HG03521 (cell line): ENCODE measurements around the gene ALOX5.
"Not testable (repeated sequence)": the region's sequence is repeated elsewhere in the genome, so short reads cannot be mapped to it uniquely, and the experiment has no call there.

Experiments
- ATAC-seq: cut with Tn5 transposase; IDR thresholded peaks from one replicate; pipeline ENCODE4 v1.9.1; 2021; ENCODE audit warnings: mild to moderate bottlenecking, moderate library complexity; ENCODE audit not compliant: unreplicated experiment

ALOX5 gene

DNA sequence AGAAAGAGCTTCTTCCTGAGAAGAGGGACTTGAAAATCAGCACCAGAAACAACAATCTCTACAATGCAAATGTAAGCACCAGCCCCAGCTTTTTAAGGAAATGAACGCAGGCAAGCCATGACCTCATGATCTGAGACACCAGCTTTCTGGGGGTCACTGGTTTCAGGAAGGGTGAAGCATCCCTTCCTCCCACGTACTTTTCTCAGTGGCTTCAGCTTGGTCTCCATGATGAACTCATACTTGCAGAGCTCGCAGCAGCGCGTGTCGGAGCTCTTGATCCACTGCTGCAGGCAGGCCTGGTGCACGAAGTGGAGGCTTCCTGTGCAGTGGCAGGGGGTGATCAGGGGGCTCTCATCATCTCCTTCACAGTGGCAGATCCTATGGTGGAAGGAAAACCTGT lies 87.0 kb downstream of the ALOX5 start:
- peak; percentile 67 for ATAC-seq

DNA sequence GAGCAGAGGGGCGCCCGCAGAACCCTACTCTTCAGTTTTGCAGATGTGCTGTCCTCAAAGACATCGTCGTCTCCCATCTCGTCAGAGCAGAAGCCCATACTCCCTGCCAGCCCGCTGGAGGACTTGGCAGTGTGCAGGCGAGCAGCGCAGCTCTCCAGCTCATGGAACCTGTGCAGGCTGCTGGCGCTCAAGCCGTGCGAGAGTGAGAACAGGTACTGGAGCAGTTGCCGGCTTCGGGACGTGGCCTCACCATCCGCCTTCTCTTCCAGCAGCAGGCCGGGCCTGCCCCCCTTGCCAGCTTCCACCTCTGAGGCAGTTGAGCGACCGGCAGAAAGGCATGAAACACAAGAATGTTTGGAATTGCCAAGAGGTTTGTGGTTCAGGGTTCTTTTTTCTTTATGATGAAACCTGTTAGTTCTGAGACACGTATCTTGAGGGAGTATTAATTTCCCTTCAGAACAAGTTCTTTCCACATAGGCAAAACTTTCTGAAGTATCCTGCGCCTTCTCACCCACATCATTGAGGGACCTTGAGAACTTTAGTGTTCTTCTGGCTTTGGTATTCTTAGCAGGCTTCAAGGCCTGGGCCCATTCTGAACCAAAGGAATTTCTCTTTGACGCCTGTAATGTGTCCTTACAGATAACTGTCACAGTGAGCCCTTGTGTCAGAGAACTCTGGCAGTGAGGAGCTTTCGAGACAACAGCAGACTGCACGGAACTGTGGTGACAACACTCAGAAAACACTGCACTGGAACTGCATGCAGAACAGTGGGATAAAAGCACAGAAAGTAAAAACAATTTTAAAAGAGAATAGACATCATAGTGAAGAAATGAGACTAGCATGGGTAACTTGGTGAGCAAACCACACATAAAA lies 89.5 kb downstream of the ALOX5 start:
- no peak for ATAC-seq

DNA sequence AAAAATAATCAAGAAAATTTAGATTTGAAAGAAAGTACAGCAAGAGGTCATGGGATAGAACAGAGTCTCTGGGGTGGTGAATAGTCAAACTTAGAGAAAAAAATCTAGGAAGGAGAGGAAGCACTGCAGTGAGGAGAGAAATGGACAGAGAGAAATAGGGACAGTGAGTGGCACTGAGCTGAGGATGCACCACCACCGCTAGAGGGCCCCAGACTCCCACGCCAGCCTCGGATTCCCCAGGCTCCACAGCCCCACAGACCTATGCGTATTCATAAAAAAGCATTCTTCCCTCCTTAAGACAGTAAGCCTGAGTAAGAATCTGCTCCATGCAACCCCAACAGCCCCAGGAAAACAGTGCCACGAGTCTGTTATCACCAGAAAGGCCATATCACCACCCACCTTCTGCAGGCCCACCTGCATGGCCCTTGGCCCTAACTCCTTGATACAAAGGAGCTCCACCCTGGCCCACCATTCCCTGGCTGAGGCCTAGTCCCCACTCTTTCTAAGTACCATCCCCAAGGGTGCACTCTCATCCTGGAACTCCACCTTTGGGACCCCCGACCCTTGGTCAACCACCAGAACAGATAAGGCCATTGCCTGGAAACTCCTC lies 91.0 kb downstream of the ALOX5 start:
- ATAC-seq = peak; percentile 40

DNA sequence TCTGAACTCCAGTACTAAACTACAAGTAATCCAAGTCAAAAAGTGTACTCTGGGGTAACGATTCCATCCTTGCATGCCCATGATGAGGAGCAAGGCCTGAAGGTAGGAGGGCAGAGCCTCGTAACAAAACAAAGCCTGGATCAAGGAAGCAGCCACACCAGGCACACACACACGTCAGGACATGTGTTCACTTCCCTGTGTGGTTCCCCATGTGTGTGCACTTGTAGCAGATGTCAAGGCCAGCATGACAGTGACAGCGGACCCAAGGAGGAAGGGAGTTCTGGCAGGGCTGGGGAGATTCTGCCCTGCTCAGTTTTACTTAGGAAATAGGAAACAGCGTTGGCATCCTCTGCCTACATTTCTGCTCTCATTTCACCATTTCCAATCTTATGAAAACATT lies 92.8 kb downstream of the ALOX5 start:
- no peak for ATAC-seq

DNA sequence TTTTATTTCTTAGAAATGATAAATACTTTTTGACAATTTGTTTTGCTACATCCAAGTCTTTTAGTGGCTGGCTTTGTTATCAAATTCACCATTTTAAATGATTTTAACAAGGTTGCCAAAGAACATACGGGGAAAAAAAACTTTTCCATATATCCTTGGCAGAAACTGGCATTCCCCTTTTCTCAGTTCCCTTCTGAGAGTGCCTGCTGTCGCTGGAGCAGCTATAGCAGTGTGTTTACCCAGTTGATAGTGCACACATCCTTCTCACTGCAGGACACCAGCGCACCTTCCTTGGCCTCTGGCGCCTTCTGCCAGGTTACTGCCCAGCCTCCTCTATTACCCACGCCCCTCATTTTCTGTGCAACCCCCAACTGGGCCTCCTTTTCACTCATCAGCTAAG lies 94.1 kb downstream of the ALOX5 start:
- ATAC-seq = no peak

DNA sequence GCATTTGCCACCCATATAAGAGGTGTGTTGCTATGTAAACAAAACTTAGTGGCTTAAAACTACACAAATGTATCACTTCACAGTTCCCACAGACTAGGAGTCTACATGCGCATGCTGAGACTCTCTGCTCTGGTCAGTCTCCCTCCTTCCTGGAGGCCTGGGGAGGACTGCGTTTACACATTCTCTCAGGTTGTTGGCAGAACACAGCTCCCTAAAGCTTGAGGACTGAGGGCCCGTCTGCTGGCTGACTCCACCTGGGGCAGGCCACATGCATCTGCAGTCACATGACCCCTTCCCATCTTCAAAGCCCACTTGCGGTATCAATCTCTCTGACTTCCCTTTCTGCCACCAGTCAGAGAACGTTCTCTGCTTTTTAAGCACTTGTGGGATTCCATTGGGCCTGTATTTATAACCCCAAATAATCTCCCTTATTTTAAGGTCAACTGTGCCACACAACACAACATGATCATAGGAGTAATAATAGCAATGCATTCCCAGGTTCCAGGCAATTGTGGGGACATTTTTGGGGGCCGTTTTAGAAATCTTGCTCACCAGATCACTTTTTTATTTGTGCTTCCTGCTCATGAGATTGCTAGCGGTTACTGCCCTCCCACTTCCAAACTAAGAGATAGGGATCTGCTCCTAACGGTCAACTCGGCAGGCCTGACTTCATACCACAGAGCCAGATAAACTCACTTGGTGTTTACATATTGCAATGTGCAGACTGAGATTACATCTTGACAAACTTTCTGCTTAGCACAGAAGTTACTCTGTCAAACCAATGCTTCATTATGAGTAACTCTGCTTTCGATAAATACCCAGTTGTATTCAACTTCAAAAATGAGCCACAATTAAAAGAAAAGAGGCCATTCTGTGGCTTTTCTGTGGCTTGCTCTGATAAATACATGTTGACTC lies 96.3 kb downstream of the ALOX5 start:
- no peak for ATAC-seq

DNA sequence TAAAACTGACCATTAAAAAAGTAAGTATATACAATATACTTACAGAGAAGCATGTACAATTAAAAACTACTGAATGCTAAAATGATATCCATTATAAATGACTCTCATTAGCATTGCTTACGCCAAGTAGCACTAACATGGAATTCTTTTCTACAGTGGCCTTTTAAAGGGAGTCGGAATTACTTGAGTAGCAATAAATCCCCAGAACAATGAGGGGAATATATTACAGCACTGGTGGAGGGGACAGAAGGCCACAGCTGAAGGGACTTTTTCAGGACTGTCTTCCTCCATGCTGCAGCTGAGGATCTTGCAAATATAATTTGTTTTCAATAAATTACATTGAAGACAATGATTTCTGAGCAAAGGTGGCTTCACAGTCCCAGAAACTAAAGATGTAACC lies 97.0 kb downstream of the ALOX5 start:
- no peak for ATAC-seq

DNA sequence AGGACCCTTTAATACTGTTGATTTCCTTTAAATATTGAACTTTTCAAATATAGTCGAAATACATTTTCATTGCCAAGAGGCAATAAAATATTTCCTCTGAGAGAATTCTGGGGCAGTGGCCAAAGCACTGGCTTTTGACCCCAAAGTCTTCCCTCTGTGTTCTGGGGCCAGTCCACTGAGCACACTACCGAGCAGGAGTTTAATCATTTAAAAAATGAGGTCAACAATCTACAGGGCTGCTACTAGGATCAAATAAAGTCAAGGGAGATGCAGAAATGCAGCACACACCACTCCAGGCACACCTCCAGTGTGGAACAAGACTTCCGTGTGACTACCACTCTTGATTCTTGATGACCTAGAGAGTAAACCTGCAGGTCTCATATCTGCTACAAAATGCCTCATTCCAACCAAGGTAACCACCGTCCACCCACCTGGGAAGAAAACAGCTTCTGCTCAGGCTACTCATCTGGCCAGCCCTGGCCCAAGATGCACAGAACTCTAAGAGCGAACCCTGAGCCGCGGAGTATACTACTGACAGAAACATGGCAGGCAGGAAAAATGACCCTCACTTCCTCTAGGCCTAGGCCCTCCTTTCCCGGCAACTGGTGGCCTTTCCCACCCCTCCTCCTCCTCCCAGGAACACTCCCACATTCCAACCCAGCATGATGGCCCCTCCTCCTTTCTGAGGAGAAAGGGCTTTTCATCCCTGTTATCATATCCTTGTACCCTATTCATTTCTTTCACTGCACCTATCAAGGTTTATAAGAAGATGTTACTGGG lies 97.7 kb downstream of the ALOX5 start:
- no peak for ATAC-seq

DNA sequence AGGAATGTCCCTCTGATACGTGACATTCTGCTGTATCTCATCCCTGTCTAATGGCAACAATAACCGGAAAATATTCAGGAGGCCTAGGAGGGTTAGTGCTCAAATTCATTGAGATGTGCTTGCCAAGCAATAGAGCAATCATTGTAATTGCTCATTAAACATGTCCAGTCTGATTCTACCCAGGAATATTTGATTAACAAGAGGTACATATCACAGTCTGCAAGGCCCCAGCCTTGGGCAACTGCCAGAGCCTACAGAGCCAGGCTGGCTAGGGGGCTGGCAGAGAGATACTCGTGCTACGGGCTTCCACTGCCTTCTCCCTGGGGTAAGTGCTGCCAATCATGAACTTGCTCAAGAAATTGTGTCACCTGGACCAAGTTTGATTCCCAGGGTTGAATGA lies 99.1 kb downstream of the ALOX5 start:
- no peak for ATAC-seq

DNA sequence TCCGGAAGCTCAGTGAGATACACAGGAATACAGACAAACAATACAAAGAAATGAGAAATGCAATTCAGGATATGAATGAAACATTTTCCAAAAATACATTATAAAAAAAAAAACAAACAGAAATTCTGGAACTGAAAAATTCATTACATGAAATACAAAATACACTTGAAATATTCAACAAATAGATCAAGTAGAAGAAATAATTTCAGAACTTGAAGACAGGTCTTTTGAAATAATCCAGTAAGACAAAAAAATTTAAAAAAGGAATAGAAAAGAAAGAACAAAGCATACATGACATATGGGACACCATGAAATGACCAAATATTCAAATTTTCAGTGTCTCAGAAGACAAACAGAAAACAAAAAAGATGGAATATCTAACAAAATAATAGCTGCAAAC lies 102.5 kb downstream of the ALOX5 start:
- ATAC-seq = no peak

DNA sequence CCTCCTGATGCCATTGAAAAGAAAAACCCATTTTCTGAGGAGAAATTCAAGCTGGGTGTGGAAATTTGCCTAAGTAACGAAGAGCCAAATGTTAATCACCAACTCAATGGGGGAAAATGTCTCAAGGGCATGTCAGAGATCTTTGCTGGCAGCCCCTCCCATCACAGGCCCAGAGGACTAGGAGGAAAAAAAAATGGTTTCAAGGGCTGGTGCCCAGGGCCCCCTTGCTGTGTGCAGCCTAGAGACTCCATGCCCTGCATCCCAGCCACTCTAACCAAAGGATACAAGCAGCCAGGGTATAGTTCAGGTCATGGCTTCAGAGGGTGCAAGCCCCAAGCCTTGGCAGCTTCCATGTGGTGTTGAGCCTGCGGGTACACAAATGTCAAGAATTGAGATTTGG lies 106.3 kb downstream of the ALOX5 start:
- no peak for ATAC-seq

DNA sequence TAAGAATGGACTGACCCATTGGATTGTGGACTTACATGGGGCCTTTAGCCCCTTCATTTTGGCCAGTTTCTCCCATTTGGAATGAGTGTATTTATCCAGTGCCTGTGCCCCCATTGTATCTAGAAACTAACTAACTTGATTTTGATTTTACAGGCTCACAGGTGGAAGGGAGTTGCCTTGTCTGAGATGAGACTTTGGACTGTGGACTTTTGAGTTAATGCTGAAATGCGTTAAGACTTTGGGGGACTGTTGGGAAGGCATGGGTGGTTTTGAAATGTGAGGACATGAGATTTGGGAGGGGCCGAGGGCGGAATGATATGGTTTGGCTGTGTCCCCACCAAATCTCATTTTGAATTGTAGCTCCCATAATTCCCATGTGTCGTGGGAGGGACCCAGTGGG lies 107.1 kb downstream of the ALOX5 start:
- not testable (repeated sequence) for ATAC-seq

DNA sequence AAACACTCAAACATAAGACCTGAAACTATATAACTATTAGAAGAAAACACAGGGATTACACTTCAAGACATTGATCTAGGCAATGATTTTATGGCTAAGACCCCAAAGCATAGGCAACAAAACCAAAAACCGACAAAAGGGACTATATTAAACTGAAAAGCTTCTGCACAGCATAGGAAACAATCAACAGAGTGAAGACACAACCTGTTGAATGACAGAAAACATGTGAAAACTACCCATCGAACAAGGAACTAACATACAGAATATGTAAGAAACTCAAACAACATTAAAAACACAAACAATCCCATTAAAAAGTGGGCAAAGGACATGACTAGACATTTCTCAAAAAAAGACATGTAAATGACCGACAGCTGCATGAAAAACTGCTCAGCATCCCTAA lies 109.0 kb downstream of the ALOX5 start:
- no peak for ATAC-seq

DNA sequence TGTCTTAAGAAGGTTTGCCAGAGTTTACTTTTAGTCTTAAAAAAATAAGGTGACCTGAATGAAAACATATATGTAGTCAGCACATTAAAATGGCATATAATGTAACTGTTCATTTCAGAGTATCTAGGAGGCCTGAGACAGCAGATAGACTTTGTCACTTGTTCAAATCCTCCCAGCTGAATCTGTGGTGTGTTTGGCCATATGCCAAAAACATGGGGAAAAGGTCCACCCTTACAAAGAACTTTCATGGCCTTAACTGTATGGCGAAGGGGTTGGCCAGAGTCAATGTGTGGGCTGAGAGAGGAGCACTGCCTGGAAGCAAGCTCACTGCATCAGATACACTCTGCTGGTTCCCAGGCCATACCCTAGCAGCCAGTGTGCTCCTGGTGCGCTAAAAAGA lies 113.7 kb downstream of the ALOX5 start:
- ATAC-seq = no peak

DNA sequence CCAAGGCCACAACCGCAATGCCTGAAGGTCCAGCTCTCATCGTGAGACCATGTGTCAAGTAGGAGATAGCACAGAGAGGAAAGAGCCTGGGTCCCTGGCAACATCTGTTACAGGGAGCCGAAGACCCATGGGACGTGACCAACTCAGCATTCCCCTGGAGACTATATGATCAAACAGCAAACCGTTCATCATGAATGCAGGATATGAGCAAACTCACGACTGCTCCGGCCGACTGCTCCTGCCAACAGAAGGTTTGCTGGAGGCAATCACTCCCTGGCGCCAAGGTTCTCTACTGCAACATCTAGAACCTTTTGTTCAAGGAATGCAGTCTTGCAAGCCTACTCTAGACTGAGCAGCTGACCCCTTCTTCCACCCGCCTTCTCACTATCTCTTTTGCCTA lies 114.3 kb downstream of the ALOX5 start:
- ATAC-seq = no peak

DNA sequence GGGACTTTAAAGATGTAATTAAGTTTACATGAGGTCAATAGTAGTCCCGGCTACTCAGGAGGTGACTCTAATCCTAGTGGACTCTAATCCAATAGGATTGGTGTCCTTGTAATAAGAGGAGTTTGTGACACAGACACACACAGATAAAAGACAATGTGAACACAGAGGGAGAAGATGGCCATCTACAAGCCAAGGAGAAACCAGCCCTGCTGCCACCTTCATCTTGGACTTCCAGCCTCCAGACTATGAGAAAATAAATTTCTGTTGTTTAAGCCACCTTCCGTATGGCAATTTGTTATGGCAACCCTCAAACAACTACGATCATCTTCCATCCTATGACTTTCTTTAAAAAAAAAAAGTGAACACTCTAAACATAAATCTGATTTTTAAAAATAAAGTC lies 116.3 kb downstream of the ALOX5 start:
- ATAC-seq = no peak

DNA sequence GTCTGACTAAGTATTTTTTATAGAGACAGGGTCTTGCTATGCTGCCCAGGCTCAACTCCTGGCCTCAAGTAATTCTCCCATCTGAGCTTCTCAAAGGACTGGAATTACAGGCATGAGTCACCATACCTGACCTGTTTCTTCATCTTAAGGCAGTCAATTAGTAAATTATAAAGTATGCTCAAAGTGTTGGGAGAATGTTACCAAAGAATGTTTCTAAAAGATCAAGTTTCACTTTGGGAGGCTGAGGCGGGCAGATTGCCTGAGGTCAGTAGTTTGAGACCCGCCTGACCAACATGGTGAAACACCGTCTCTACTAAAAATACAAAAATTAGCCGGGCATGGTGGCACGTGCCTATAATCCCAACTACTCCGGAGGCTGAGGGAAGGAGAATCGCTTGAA lies 117.0 kb downstream of the ALOX5 start:
- no peak for ATAC-seq
